Mesenteric fat pad (tissue), 1 donor: ENCODE results near the gene WFDC5. TPM values are rescaled to one million over a fixed set of nuclear protein-coding genes. Genes with fewer than 3 reads are reported as not detected.
"Not testable (repeated sequence)": the region's sequence is repeated elsewhere in the genome, so short reads cannot be mapped to it uniquely, and the experiment has no call there.

Experiments used
- DNase-seq: peaks from one replicate; pipeline ENCODE4 v3.0.0-alpha.2; 2020; ENCODE audit warnings: low spot score
- total RNA-seq: library from RNA; stranded (reverse); fragmentation: NEBNext Ultra II Directional; extraction: Animal tissue kit (Norgen Biotek cat#: 25700); gene quantifications from one replicate; pipeline ENCODE4 v1.2.1, GENCODE V29; 2021
- donor health status: DM: yes; HTN: yes; CAD: no.

The WFDC5 gene
- total RNA-seq, 1 donor from 2014 or later: not detected

DNA sequence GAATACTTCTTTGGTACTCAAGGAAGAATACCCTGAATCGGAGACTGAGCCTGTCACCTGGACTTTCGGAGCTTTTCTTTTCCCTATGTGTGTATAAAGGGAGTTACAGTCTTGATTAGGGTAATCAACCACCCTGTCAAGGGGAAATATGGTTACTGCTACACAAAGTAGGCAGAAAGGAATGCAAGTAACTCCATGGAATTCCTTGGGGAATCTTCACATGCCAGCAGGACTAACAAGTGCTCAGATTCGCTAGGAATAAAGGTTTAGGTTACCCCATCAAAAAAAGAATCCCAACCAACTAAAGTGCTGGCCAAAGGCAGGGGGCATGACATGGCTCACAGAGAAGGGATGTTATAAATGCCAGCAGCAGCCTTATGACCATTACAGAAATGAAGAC lies 24.5 kb downstream of the WFDC5 start:
- no peak for DNase-seq

DNA sequence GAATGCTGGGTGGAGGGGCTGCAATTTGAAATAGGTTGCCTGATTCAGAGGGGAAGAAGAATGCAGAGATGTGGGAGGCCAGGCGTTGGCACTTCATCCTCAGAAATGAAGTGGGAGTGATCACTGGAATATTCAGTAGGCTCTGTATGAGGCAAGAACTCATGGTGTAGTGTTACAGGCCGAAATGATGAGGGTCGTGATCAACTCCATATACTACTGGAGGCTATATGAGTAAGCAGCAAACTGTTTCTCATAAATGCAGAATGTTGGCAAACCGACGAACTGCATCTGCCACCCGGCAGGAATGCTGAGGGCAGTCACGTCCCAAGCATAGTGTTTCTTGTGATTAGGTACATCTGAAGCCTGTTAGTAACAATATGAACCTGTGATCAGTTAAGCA lies 26.7 kb downstream of the WFDC5 start:
- no peak for DNase-seq

DNA sequence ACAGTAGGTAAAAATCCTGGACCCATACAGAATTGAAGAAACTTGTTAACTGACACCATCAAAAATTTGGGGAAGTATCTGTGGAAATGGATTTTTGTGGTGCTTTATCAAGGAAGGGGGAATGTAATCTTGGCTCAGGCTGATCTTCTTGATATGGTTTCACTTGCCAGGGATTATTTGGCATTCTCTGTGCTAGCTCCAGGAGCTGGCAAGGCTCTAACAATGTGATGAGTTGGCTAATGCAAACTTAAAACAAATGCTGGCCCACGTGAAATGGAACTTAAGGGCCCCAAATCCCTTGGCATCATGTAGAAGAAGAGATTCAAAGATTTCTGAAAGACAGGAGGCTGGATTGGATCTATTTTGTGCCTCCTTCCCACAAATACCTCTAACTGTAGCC lies 27.2 kb downstream of the WFDC5 start:
- no peak for DNase-seq

DNA sequence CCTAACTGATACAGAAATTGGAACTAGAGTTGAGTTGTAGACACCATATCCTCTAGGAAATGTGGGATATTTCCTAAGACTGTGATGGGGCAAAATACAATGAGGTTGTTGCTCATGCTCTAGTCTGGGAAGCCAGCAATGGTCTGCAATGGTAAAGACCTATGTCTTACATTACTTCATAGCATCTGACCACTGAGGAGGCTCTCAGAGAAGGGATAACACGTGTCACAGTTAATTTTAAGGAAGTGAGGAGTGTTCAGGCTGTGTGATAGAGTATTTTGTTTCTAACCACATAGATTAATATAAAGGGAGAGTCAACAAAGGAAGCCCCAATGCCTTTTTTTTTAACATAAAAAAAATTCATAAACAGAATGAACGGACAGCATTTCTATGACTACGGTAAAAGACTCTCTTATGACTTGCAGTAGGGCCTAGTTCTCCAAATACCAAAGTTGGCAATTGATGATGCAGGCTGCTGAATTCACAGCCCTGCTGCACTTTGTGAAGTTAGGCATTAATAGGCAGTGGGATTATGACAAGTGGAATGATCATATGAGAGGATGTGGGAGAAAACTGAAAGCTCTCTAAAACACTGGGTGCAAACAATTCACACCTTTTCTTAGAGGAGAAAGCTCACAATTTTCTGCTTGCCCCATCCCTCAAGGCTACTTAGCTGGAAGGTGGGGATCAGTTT lies 27.7 kb downstream of the WFDC5 start:
- DNase-seq: no peak

DNA sequence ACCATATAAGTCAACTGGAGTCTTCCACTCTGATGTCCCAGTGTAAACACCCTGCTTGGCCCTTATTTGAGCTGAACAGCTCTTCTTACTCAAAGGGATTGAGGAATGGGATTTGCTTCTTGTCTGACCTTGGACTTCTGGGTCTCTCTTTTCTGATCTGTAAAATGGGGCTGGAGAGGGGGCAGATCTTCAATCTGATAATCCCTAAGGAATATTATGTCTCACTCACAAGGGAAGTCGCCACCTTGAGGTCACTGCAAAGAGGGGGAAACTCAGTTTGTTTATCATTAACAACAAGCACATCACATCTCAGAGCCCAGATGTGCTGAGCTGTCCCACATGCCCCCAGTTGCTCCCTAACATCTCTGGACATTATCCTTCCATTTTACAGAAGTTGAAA lies 29.1 kb downstream of the WFDC5 start:
- DNase-seq: no peak

DNA sequence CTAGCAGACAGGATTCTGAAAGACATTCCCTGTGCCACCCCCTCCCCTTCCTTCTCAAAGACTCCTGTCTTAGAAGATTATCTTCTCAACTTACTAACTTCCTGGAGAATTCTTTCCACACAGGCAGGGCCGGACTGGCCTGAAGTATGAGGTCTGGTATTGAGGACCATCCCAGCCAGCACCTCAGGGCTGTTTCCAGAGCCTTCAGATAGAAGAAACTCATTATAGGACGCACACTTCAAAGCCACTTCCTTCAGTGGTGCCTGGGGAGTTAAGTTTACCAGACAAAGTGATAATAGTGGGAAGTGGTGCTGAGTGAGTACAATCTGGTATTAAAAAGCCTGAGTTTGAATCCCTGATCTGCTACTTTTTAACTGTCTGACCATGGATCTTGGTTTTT lies 29.7 kb downstream of the WFDC5 start:
- no peak for DNase-seq

DNA sequence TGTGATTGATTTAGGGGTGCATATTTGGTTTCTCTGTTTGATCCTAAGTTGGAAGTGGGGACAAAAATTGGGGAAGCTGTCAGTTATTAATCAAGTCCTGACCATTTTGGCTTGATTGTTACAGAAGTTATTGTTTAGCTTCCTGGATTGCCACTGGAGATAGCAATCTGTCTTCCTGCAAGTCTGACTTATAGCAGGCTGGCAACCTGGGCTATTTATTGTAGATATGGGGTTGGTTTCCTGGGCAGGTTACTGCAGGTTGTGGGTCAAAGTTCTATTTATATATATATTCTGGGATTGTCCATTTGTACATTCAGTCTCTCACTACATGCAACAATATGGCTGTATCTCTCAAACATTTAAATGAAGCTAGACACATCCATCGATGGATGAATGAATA lies 31.8 kb downstream of the WFDC5 start:
- DNase-seq: no peak

DNA sequence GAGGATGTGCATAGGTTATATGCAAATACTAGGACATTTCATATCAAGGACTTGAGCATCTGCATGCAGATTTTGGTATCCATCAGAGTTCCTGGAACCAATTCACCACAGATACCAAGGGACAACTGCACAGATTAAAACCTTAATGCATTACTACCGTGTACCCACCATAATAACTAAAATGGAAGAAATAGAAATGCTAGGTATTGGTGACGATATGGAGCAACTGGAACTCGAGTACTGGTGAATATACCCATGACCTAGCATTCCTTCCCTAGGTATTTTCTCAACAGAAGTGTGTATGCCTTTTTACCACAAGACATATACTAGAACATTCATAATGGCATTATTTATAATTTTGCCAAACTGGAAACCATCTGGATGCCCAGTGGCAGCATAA lies 32.5 kb downstream of the WFDC5 start:
- no peak for DNase-seq

DNA sequence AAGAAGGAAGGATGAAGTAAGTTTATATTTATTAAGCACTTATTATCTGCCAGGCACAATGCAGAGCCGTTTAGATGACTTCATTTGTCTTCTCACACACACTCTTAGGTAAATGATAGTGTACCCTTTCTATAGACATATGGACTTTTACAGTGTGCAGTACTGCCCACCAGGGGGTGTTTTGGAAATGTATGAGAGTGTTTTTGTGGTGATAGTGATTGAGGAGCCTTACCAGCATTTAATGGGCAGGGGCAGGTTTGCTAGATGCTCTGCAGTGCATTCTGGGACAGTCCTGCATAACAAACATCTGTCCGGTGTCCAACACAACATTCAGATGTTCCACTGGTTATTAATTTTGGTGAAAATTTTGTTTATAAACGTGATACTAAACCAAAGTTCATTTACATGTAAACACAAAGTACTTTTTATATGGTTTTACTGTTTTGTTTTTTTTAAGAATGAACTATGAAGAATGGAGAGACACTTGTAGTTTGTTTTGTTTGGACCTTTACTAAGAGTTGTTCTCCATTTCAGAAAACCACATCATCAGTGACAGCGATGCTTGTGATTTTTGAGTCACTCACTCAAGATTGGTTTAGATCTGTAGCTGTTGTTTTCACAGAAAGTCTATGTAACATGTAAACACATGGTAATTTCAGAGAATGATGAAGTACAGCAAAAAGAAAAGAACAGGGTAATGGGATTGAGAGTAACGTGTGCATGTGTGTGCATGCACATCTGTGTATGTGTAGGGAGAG lies 33.9 kb downstream of the WFDC5 start:
- no peak for DNase-seq

DNA sequence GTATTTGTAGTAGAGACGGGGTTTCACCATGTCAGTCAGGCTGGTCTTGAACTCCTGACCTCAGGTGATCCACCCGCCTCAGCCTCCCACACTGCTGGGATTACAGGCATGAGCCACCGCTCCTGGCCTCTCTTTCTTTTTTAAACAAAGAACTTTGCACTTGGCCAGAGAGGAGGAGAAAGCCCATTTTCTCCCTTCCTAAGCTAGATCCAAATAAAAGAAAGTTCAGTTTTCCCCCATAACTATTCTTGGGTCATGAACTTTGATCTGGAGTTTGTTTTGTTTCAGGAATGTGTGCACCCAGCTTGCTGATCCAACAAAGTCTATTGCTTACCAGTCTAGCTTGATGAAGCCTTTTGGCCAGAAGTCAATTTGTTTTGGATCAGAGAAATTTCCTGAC lies 37.4 kb downstream of the WFDC5 start:
- DNase-seq: no peak

DNA sequence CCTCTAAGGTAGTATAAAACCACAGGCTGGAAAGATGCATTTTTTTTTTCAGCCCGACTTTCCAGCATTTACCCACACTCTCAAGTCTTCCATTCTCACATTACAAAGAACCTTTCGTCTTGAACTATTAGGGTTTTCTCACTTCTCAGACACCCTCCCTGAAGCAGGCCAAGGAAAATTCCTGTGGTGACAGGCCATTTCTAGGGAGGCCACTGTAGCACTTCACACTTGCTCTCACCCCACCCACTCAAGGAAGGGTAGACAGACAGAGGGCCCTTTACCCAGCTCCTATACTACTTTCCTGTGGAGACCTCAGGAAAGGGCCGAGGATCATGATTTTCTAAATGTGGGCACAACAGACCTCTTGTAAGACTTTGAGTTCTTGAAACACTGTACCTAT lies 41.8 kb downstream of the WFDC5 start:
- no peak for DNase-seq

DNA sequence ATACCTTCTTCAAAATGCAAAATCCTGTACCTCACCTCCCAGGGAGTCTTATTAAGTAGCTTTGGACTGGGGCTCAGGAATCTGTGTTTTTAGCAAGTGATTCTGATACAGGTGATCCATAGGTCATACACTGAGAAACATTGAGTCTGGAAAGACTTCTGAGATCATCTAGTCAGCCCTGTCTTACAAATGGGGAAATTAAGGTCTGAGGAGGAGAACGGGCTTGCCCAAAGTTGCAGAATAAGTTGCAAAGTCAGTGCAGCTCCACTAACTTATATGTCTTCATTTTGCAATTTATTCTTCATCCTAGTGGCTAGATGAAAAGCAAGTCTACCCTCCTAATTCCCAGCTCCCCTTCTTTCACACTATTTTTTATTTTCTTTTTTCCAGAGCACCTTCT lies 42.9 kb downstream of the WFDC5 start:
- no peak for DNase-seq

DNA sequence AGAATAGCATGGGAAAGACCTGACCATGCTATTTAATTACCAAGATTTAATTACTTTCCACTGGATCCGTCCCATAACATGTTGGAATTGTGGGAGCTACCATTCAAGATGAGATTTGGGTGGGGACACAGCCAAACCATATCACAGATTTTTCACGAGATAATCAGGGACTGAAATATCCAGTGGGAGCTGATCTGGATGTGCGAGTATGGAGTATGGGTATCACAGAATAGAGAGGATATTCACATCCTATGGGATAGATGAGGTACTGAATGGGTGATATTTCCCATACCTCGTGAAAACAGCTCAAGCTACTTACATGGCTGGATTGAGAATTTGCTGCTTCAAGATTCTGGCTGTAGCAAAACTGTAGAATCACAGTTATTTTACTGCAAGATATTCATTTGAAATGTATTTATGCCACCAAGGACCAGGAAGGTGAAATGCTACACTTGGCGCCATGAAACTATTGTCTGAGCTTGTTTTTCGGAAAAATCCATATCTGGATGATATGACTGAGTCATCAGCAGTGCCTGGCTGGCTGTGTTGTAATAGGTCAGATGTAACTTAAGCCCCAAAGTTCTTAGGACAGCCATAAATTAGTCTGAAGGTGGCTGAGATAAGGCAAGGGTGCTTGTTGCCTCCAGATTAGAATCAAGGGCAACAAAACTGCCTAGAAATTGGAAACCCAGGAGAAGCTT lies 43.9 kb downstream of the WFDC5 start:
- DNase-seq: no peak

DNA sequence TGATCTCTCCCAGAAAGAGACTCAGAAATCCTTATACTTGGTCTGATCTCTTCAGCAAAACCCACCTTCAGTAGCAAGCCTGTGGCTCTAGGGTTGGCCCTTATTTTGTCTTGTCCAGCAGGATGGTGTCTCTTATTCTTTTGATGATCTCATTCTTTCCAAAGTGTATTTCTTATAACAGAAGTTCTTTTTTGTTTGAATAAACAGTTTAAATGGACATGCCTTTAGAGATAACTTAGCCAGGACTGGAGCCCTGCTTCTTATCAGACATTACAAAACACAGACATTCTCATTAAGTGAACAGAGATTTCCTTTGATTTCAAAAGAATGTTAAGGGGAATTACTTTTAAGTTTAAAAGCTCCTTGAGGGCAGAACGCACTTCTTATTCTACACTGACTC lies 45.7 kb downstream of the WFDC5 start:
- no peak for DNase-seq

DNA sequence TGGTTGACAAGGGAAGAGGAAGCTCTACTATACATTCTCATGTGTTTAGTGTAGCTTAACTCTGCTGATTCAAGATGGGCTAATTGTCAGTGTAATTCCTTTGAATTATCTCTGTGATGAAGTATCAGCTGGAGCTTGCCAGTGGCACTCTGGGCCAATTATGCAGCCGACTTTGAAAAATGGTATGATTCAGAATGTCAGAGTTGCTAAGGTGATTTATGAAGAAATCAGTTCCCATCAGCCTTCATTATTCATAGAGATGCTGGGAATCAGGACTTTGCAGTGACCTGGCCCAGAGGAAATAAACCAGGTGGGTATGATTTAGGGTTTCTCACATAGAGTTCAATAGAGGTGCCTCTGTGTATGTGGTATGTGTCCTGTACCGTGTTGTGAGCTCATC lies 47.4 kb downstream of the WFDC5 start:
- no peak for DNase-seq

DNA sequence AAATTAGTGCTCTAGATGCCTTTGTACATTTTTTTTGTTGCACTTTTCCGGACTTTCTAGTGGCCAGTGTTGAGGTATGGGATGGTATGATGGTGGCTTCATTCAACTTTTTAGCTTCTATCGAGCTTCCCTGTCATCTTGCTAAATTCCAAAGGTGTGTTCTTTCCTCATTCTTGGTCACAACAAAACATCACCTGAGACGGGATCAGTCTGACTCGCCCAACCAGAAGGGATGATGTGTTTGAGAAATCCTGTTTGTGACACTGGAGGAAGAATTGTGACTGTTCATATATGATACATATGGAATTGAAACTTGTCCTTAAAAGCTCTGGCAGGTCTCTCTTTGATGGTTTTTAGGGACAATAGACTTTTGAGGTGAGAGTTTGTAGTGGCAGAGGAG lies 47.9 kb downstream of the WFDC5 start:
- DNase-seq: no peak

DNA sequence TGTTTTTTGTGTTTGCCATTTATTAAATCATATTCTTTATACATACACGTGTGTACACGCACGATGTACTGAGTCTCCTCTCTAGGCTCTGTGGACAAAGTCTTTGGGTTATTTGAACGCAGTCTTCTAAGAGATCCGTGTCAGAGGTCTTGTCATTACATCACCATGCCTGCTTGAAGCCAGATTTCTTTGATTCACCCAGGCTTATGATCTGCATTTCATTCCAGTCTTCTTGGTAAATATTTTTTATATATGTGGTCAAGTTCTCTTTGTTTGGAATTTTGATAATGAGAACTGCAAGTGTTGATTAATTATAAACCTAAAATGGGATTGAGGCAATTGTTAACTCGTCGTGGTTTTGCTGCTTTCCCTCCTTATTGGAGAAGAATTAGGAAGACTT lies 48.6 kb downstream of the WFDC5 start:
- DNase-seq: no peak

DNA sequence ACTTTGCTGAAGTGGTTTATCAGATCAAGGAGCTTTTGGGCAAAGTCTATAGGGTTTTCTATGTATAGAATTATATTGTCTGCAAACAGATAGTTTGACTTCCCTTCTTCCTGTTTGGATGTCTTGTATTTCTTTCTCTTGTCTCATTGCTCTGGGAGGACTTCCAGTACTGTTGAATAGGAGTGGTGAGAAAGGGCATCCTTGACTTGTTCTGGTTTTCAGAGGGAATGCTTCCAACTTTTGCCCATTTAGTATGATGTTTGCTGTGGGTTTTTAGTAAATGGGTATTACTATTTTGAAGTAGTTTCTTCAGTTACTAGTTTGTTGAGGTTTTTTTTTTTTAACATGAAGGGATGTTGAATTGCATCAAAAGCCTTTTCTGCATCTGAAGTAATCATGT lies 50.2 kb downstream of the WFDC5 start:
- no peak for DNase-seq

DNA sequence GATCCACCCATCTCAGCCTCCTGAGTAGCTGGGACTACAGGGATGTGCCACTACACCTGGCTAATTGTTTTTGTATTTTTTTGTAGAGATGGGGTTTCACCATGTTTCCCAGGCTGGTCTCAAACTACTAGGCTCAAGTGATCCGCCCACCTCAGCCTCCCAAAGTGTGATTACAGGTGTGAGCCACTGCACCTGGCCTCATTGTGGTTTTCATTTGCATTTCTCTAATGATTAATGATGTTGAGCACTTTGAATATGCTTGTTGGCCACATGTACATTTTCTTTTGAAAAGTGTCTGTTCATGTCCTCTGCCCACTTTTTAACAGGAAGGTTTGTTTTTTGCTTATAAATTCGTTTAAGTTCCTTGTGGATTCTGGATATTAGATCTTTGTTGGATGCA lies 51.9 kb downstream of the WFDC5 start:
- DNase-seq: not testable (repeated sequence)

DNA sequence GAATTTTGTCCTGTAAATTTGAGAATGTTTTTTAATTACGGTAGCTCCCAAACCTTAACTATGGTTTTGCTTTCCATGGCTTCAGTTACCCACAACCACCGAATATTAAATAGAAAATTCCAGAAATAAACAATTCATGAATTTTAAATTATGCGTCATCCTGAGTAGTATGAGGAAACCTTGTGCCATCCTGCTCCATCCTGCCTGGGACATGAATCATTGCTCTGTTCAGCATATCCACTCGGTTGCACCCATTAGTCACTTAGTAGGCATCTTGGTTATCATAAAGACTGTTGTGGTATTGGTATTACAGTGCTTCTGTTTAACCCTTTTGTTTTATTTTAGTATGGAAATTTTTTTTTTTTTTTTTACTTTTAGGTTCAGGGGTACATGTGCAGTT lies 53.7 kb downstream of the WFDC5 start:
- DNase-seq: no peak

DNA sequence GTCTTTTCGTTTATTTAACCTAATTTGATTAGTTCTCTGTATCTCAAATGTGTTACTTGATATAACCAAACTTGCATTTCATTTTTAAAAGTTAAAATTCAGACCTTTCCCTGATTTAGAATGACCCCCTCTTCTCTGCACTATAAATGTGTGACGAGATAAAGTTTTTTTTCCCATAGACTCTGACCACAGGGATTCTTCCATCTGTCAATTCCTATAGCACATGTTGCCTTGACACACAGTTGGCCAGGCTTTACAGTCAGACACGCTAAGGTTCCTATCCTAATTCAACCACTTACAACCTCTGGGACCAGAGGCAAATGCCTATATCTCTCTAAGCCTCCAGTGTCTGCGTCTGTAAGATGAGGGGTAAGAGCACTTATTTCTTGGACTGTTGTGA lies 54.7 kb downstream of the WFDC5 start:
- DNase-seq: no peak
